Neural progenitor cell (in vitro differentiated cells): Measurements from ENCODE around the gene RNU7-1. TPM values are rescaled to one million over a fixed set of nuclear protein-coding genes. Genes with fewer than 3 reads are reported as not detected.

Source experiments
- DNase-seq: peaks from one replicate; pipeline ENCODE4 v3.0.0-alpha.2; 2016; ENCODE audit warnings: low spot score
- H2AFZ ChIP-seq: fragments of 200-600 bp; sonication (generic); replicated peaks from 2 replicates; pipeline ENCODE4 v1.6.1; 2016; ENCODE audit warnings: antibody characterized with exemption
- H3F3A ChIP-seq: fragments of 200-600 bp; sonication (generic); 2 replicates; pipeline ENCODE4 v1.6.1; 2016; ENCODE audit warnings: antibody characterized with exemption, low read depth
- H3K27ac ChIP-seq: fragments of 200-600 bp; sonication (generic); 2 replicates; pipeline ENCODE4 v1.5.1; 2016; ENCODE audit warnings: mild to moderate bottlenecking
- H3K27me3 ChIP-seq: fragments of 200-600 bp; sonication (generic); 2 replicates; pipeline ENCODE4 v1.6.1; 2016; ENCODE audit warnings: mild to moderate bottlenecking, moderate library complexity
- H3K36me3 ChIP-seq: fragments of 200-600 bp; sonication (generic); 2 replicates; pipeline ENCODE4 v1.5.1; 2016
- H3K4me1 ChIP-seq: fragments of 200-600 bp; sonication (generic); 2 replicates; pipeline ENCODE4 v1.6.1; 2016; ENCODE audit warnings: mixed run types
- H3K4me2 ChIP-seq: fragments of 200-600 bp; sonication (generic); 2 replicates; pipeline ENCODE4 v1.6.1; 2016
- H3K4me3 ChIP-seq: fragments of 200-600 bp; sonication (generic); 2 replicates; pipeline ENCODE4 v1.5.1; 2016
- H3K79me2 ChIP-seq: fragments of 200-600 bp; sonication (generic); 2 replicates; pipeline ENCODE4 v1.6.1; 2016; ENCODE audit warnings: low read depth
- H3K9ac ChIP-seq: fragments of 200-600 bp; sonication (generic); 2 replicates; pipeline ENCODE4 v1.6.1; 2016
- H3K9me3 ChIP-seq: fragments of 200-600 bp; sonication (generic); 2 replicates; pipeline ENCODE4 v1.5.1; 2016; ENCODE audit warnings: low read depth
- H4K20me1 ChIP-seq: fragments of 200-600 bp; sonication (generic); 2 replicates; pipeline ENCODE4 v1.6.1; 2016; ENCODE audit warnings: low read depth
- H3K27ac Mint-ChIP-seq: 3 replicates; pipeline ENCODE4 v1.8.0; 2021; ENCODE audit warnings: mixed read lengths
- H3K27me3 Mint-ChIP-seq: 2 replicates; pipeline ENCODE4 v1.8.0; 2022; ENCODE audit warnings: low read depth, mild to moderate bottlenecking, inconsistent platforms, moderate library complexity, mixed read lengths; ENCODE audit not compliant: insufficient read depth
- H3K36me3 Mint-ChIP-seq: 3 replicates; pipeline ENCODE4 v1.8.0; 2021; ENCODE audit warnings: mixed read lengths
- H3K4me1 Mint-ChIP-seq: 3 replicates; pipeline ENCODE4 v1.8.0; 2021; ENCODE audit warnings: mixed read lengths
- H3K4me3 Mint-ChIP-seq: 3 replicates; pipeline ENCODE4 v1.8.0; 2021; ENCODE audit warnings: mild to moderate bottlenecking, moderate library complexity, mixed read lengths
- H3K9me3 Mint-ChIP-seq: 3 replicates; pipeline ENCODE4 v1.8.0; 2020; ENCODE audit warnings: mixed read lengths
- CTCF ChIP-seq: fragments of 200-600 bp; sonication (generic); IDR thresholded peaks from 2 replicates; pipeline ENCODE4 v1.5.1; 2017; ENCODE audit warnings: antibody characterized with exemption, mild to moderate bottlenecking
- EZH2 ChIP-seq: fragments of 200-600 bp; sonication (generic); IDR thresholded peaks from 2 replicates; pipeline ENCODE4 v1.6.1; 2017; ENCODE audit warnings: antibody characterized with exemption, mild to moderate bottlenecking, moderate library complexity
- EZH2phosphoT487 ChIP-seq: fragments of 200-600 bp; sonication (generic); IDR thresholded peaks from 2 replicates; pipeline ENCODE4 v1.6.1; 2017; ENCODE audit warnings: antibody characterized with exemption
- total RNA-seq: library from RNA; depleted of rRNA; stranded (reverse); fragments of >200 nt; gene quantifications from 2 replicates; pipeline ENCODE4 v1.2.3, GENCODE V29; 2015; ENCODE audit warnings: low replicate concordance

Gene RNU7-1
- total RNA-seq, 1 donor from 2014 or later: not detected

GRCh38 chr12:6937481-6938352 lies 5.9 kb upstream of the RNU7-1 start:
- no peak for TF ChIP-seq EZH2
- peak; percentile 22 for TF ChIP-seq EZH2phosphoT487
- peak; percentile 90 for TF ChIP-seq CTCF
- Histone ChIP-seq H2AFZ (no peak overlapping the region), H3K9ac (peak overlapping the region; percentile 83), H3K27ac (peak overlapping the region; percentile 89), H3F3A (peaks cover 75% of the 10 kb centered on the region), H3K27me3 (no peaks in the 10 kb centered on the region), H3K4me1 (peaks cover 11% of the 10 kb centered on the region), H3K9me3 (no peaks in the 10 kb centered on the region), H3K4me2 (peak overlapping the region; percentile 82), H4K20me1 (peaks cover 31% of the 10 kb centered on the region), H3K4me3 (peak overlapping the region; percentile 56), H3K36me3 (no peaks in the 10 kb centered on the region), H3K79me2 (peaks cover 37% of the 10 kb centered on the region)
- Mint-ChIP-seq H3K4me3 (peak overlapping the region; percentile 84), H3K27me3 (peaks cover 37% of the 10 kb centered on the region), H3K9me3 (peaks cover 2% of the 10 kb centered on the region), H3K4me1 (peaks cover 44% of the 10 kb centered on the region), H3K27ac (peak overlapping the region; percentile 63), H3K36me3 (peaks cover 36% of the 10 kb centered on the region)
- peak; percentile 97 for DNase-seq

GRCh38 chr12:6938353-6939190 lies 5.0 kb upstream of the RNU7-1 start:
- DNase-seq: no peak
- Histone ChIP-seq H3K9me3 (no peaks in the 10 kb centered on the region), H3K27me3 (no peaks in the 10 kb centered on the region), H3K36me3 (no peaks in the 10 kb centered on the region), H3K4me3 (peak overlapping the region; percentile 56), H3K27ac (peak overlapping the region; percentile 67), H3F3A (peaks cover 75% of the 10 kb centered on the region), H4K20me1 (peaks cover 22% of the 10 kb centered on the region), H3K4me2 (peak overlapping the region; percentile 72), H3K79me2 (peaks cover 29% of the 10 kb centered on the region), H2AFZ (no peak overlapping the region), H3K9ac (no peak overlapping the region), H3K4me1 (peaks cover 11% of the 10 kb centered on the region)
- peaks cover 50% of the 10 kb centered on the region for H3K4me1 Mint-ChIP-seq
- H3K4me3 Mint-ChIP-seq: peak overlapping the region; percentile 84
- H3K27me3 Mint-ChIP-seq: peaks cover 39% of the 10 kb centered on the region
- peaks cover 34% of the 10 kb centered on the region for H3K36me3 Mint-ChIP-seq
- peaks cover 2% of the 10 kb centered on the region for H3K9me3 Mint-ChIP-seq
- TF ChIP-seq EZH2phosphoT487: no peak
- no peak for TF ChIP-seq EZH2
- no peak for TF ChIP-seq CTCF
- H3K27ac Mint-ChIP-seq: peak overlapping the region; percentile 63

DNA sequence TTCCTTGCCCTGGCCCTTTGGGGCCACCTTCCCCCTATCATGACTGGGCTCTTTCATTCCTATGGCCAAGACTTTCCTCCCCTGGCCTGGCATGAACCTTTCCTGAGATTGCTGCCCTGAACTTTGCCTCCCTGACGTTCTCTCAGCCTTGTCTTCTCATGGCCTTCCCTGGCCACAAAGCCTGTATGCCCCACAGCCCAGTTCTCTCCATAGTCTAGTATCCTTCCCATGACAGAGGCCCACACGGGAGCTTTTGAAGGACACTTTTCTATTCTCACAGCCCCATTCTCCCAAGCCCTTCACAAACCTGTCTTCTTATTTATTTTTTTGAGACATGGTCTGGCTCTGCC lies 4.5 kb upstream of the RNU7-1 start:
- peaks cover 30% of the 10 kb centered on the region for H3K36me3 Mint-ChIP-seq
- H3K27ac Mint-ChIP-seq: peak overlapping the region; percentile 28

More for the DNA sequence above, 4.5 kb upstream of the RNU7-1 start:
- Histone ChIP-seq H3K4me3 (no peak overlapping the region), H3K79me2 (peaks cover 23% of the 10 kb centered on the region), H3K27ac (no peak overlapping the region), H3K4me1 (peaks cover 11% of the 10 kb centered on the region), H3K27me3 (no peaks in the 10 kb centered on the region), H4K20me1 (peaks cover 16% of the 10 kb centered on the region), H3K9me3 (no peaks in the 10 kb centered on the region), H3F3A (peaks cover 75% of the 10 kb centered on the region), H3K4me2 (no peak overlapping the region), H2AFZ (no peak overlapping the region), H3K36me3 (no peaks in the 10 kb centered on the region), H3K9ac (no peak overlapping the region)
- H3K27me3 Mint-ChIP-seq: peaks cover 41% of the 10 kb centered on the region
- no peak for DNase-seq
- H3K4me3 Mint-ChIP-seq: peak overlapping the region; percentile 77
- H3K4me1 Mint-ChIP-seq: peaks cover 50% of the 10 kb centered on the region
- H3K9me3 Mint-ChIP-seq: peaks cover 2% of the 10 kb centered on the region
- TF ChIP-seq EZH2 (no peak), EZH2phosphoT487 (no peak), CTCF (no peak)
